Spinal cord (tissue), 10 donors: Measurements from ENCODE around the gene KCNQ1. TPM values are rescaled to one million over a fixed set of nuclear protein-coding genes. Genes with fewer than 3 reads are reported as not detected.

Experiments
- DNase-seq, 6 donors: peaks; one replicate each; pipeline versions ENCODE4 v3.0.0 to v3.0.0-alpha.2; 2013 to 2015; ENCODE audit warnings: low spot score in 6 of 6, low read depth in 4 of 6
- H3K27ac ChIP-seq: one replicate; pipeline ENCODE4 v1.5.1; 2013; ENCODE audit warnings: low read depth, low read length, control low read depth
- H3K27me3 ChIP-seq: one replicate; pipeline ENCODE4 v1.6.1; 2013; ENCODE audit warnings: low read length; ENCODE audit not compliant: control insufficient read depth, insufficient read depth
- H3K36me3 ChIP-seq: one replicate; pipeline ENCODE4 v1.6.1; 2013; ENCODE audit warnings: low read length; ENCODE audit not compliant: control insufficient read depth, insufficient read depth
- H3K4me1 ChIP-seq: one replicate; pipeline ENCODE4 v1.6.1; 2013; ENCODE audit warnings: low read length; ENCODE audit not compliant: control insufficient read depth, insufficient read depth
- H3K4me3 ChIP-seq: one replicate; pipeline ENCODE4 v1.5.1; 2013; ENCODE audit warnings: low read depth, low read length, control low read depth
- H3K9me3 ChIP-seq: one replicate; pipeline ENCODE4 v1.6.1; 2013; ENCODE audit warnings: low read length; ENCODE audit not compliant: control insufficient read depth, insufficient read depth
- WGBS: methylation state at CpG from one replicate; pipeline ENCODE4 v1.1.5; 2013; ENCODE audit warnings: missing lambda C conversion rate; ENCODE audit not compliant: insufficient coverage; 5-methylcytosine and 5-hydroxymethylcytosine counted together
- polyA plus RNA-seq, 2 donors: library from polyadenylated mRNA; unstranded; fragments of 120-200 nt; gene quantifications; one replicate each; pipeline ENCODE4 v1.2.1, GENCODE V29; 2013; ENCODE audit not compliant: insufficient read length in 2 of 2
- total RNA-seq, 2 donors: library from RNA; depleted of rRNA in 1 of 2; stranded (reverse); fragments of 120-200 nt in 1 of 2; fragments of >200 nt in 1 of 2; gene quantifications; one replicate each; pipeline versions ENCODE4 v1.2.3 to v1.2.4, GENCODE V29; 2013 to 2014
- donor health status: healthy.

Gene KCNQ1
- total and polyA plus RNA-seq, 4 donors = 0.83 to 3.1 (median 2.1) TPM

DNA sequence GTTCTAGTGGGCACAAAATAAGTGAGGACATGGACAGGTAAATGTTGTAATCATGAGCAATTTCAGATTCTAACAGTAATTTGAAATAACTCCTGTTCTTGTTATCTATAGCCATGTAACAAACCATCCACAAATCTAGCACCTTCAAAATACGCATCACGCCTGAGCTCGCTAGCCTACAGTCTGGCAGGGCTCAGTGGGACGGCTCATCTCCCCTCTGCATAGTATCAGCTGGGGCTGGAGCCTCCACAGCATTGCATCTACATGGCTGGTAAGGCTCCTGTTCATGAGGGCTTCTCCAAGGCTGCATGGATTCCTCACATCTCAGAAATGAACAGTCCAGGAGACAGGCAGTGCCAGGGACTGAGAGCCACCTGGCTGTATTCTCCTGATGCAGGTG, 112.6 kb downstream of the KCNQ1 start:
- 97% methylated on average over 4 of the region's 4 CpGs for WGBS
- no peaks in the 10 kb centered on the region for H3K9me3 ChIP-seq
- no peak for DNase-seq
- peaks cover 17% of the 10 kb centered on the region for H3K4me1 ChIP-seq
- H3K27ac ChIP-seq = no peak overlapping the region
- H3K36me3 ChIP-seq = no peaks in the 10 kb centered on the region
- H3K27me3 ChIP-seq = no peaks in the 10 kb centered on the region
- no peak overlapping the region for H3K4me3 ChIP-seq

DNA sequence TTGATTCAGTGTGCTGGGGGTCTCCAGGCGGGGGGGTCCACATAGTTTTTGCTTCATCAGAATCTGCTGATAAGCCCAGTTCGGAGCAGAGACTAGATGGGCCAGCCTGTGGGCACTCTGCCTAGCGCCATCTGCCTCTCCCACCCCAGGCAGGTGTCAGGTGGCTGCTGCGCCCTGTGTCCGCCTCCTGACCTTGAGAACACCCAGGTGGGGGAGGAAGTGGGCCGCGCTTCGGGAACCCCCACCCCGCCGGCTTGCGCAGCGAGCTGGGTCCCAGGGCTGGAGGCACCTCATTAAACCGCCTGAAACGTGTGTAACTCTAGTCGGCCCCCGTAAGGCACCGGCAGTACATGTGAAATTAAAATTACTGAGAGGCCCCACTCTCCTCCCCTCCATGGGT, 113.6 kb downstream of the KCNQ1 start:
- WGBS = 91% methylated on average over 14 of the region's 17 CpGs
- Histone ChIP-seq H3K9me3 (no peaks in the 10 kb centered on the region), H3K36me3 (no peaks in the 10 kb centered on the region), H3K4me1 (peaks cover 23% of the 10 kb centered on the region), H3K27ac (no peak overlapping the region), H3K4me3 (no peak overlapping the region), H3K27me3 (no peaks in the 10 kb centered on the region)
- no peak for DNase-seq

DNA sequence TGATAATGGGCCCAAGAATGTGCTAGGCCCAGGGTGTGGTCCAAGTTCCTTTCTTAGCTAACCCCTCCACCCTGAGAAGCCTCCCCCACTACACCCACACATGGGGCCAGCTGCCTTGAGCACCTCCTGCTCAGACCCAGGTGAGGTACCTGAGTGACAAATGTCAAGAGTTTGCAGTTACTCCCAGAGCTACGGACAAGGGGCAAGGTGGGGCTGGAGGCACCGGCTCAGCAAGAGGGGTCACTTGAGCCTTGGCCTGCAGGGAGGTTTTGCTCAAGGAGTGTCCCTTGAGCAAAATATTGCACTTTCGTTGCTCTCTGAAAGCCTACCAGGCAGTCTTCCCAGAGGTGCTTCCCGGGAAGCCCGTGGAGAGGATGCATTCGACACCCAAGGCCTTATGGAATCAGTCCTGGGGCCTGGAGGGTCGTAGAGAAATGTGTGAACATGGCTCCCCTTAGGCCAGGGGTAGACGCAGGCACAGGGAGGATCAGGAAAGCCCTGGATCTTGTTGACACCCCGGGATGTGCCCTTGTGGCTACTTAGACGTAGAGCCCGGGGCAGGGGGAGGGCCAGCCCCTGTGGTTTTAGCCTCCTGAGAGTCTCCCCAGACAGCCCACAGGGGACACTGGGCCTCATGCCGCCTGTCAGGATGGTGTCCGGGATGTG, 114.2 kb downstream of the KCNQ1 start:
- Histone ChIP-seq H3K4me1 (peaks cover 25% of the 10 kb centered on the region), H3K9me3 (no peaks in the 10 kb centered on the region), H3K36me3 (no peaks in the 10 kb centered on the region), H3K27ac (no peak overlapping the region), H3K27me3 (no peaks in the 10 kb centered on the region), H3K4me3 (no peak overlapping the region)
- WGBS = 91% methylated on average over 13 of the region's 13 CpGs
- DNase-seq = no peak

DNA sequence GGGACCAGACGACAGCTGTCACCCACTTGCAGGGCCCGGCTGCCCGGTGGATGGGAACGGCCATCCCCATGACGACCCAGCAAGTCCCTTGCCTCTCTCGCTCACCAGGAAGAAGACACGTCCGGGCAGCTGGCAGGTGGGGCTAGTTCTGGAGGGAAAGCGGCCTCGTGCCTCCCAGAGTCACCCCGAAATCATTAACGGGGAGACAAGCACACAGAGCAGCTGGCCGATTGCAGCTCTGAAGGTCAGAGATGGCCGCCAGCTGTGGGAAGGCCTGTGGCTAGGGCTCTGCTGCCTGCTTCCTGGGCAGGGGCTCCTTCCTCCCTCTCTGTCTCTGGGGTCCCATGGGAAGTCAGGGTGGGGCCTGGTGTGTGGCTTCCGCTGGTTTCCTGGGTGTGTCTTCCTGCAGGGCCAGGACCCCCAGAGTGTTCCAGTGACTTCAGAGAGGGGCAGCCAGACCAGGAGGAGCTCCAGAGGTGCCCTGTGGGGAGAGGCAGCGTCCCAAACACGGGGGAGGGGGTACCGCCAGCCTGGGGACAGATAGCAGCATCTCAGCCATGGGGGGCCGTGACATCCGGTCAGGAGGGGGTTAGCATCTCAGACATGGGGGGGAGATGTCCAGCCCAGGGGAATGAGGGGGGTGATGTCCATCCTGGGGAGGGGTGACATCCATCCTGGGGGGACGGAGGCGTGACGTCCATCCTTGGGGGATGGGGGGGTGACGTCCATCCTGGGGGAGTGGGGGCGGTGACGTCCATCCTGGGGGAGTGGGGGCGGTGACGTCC, 114.9 kb downstream of the KCNQ1 start:
- no peak for DNase-seq
- Histone ChIP-seq H3K36me3 (no peaks in the 10 kb centered on the region), H3K27me3 (no peaks in the 10 kb centered on the region), H3K27ac (no peak overlapping the region), H3K9me3 (no peaks in the 10 kb centered on the region), H3K4me1 (peaks cover 25% of the 10 kb centered on the region), H3K4me3 (no peak overlapping the region)
- 79% methylated on average over 17 of the region's 28 CpGs for WGBS

GRCh38 chr11:2561696-2562581, 117.1 kb downstream of the KCNQ1 start:
- H3K36me3 ChIP-seq = no peaks in the 10 kb centered on the region
- WGBS = 62% methylated on average over 20 of the region's 27 CpGs

GRCh38 chr11:2562890-2563212, 118.0 kb downstream of the KCNQ1 start:
- DNase-seq = no peak
- Histone ChIP-seq H3K27ac (peak overlapping the region; percentile 69), H3K4me3 (no peak overlapping the region), H3K9me3 (no peaks in the 10 kb centered on the region), H3K27me3 (no peaks in the 10 kb centered on the region), H3K4me1 (peaks cover 29% of the 10 kb centered on the region), H3K36me3 (no peaks in the 10 kb centered on the region)
- 88% methylated on average over 3 of the region's 6 CpGs for WGBS

More at GRCh38 chr11:2561696-2562581, 117.1 kb downstream of the KCNQ1 start:
- no peaks in the 10 kb centered on the region for H3K27me3 ChIP-seq
- H3K9me3 ChIP-seq = no peaks in the 10 kb centered on the region
- peak in 2 of 6 donors; percentile 15 to 70 for DNase-seq
- H3K4me1 ChIP-seq = peaks cover 29% of the 10 kb centered on the region
- H3K4me3 ChIP-seq = no peak overlapping the region
- H3K27ac ChIP-seq = peak overlapping the region; percentile 69

DNA sequence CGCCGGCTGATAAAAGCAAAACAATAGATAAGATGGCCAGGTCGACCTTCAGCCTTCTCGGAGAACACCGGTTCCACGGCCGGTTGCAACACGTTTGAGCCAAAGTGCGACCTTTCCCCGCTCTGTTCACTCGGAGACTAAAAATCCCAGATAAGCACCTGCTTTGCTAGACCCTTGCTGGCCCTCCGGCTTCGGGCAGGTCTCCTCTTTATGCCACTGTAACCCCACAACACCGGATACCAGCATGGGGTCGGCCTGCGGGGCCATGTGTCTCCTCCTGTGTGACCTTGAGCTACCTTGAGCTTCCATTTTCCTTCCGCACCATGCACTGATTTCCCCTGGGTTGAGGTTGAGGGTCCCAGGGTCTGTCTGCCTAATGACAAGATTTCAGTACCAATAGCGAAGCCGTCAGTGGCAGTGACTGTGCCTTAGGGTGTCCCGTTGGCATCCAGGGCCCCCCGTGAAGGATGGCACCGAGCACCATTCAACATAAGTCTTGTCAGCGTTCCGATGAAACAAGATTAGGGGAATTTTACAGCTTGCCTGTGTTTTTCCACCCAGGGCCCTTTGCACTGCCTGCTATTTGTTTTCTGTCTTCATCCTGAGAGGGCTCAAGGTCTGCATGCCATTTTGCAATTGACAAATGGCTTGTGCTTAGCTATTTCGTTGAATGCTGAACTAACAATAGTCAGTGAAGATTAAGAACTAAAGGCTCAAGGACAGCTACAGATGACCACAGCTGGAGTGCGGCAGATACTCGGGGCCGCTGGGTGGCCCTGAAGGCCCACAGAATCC, 118.6 kb downstream of the KCNQ1 start:
- H3K4me3 ChIP-seq = no peak overlapping the region
- DNase-seq = peak in 1 of 6 donors; percentile 30
- no peaks in the 10 kb centered on the region for H3K9me3 ChIP-seq
- H3K4me1 ChIP-seq = peaks cover 29% of the 10 kb centered on the region
- no peaks in the 10 kb centered on the region for H3K27me3 ChIP-seq
- no peaks in the 10 kb centered on the region for H3K36me3 ChIP-seq
- WGBS = 91% methylated on average over 27 of the region's 28 CpGs
- H3K27ac ChIP-seq = no peak overlapping the region

DNA sequence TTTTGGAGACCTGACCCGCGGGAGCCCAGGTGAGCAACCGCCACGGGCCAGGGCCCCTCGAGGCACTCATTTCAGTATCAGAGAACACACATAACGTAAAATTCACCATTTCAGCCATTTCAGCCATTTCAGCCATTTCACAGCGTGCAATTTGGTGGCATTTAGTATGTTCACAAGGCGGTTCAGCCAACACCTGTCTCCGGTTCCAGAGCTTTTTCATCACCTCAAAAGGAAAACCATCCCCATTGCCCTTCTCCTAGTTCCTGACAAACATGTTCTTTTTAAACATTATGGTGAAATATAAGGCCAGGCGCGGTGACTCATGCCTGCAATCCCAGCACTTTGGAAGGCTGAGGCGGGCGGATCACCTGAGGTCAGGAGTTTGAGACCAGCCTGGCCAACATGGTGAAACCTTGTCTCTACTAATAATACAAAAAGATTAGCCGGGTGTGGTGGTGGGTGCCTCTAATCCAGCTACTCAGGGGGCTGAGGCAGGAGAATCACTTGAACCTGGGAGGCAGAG, 119.3 kb downstream of the KCNQ1 start:
- H3K27ac ChIP-seq = no peak overlapping the region
- WGBS = 95% methylated on average over 8 of the region's 14 CpGs
- no peak overlapping the region for H3K4me3 ChIP-seq
- H3K9me3 ChIP-seq = no peaks in the 10 kb centered on the region
- H3K4me1 ChIP-seq = peaks cover 29% of the 10 kb centered on the region
- no peaks in the 10 kb centered on the region for H3K27me3 ChIP-seq
- no peaks in the 10 kb centered on the region for H3K36me3 ChIP-seq
- no peak for DNase-seq
